RWPE1 (cell line): ENCODE measurements around the gene C5AR1.
"Not testable (repeated sequence)": the region's sequence is repeated elsewhere in the genome, so short reads cannot be mapped to it uniquely, and the experiment has no call there.

Source experiments
- CTCF ChIA-PET: fragments of 350-600 bp; sonication (Branson Sonifier 250); formaldehyde crosslinking; extraction: SDS; loops from one replicate; lab custom pipeline; 2021; lab: Yijun Ruan, JAX
- POLR2A ChIA-PET: fragments of 400-600 bp; formaldehyde crosslinking; extraction: SDS; loops from one replicate; lab custom pipeline; 2020; ENCODE audit warnings: antibody characterized with exemption; ENCODE audit not compliant: low non-redundant PET; lab: Yijun Ruan, JAX
- DNase-seq: peaks from one replicate; pipeline ENCODE4 v3.0.0; 2012; ENCODE audit warnings: low spot score
- H3K27ac ChIP-seq: fragments of 450-650 bp; 2 replicates; pipeline ENCODE4 v1.5.1; 2017
- TF ChIP-seq, protein P1 (sequence below): fragments of 450-650 bp; conservative IDR thresholded peaks from 2 replicates; pipeline ENCODE4 v1.5.1; 2017; ENCODE audit warnings: low read depth, mild to moderate bottlenecking

C5AR1 gene

DNA sequence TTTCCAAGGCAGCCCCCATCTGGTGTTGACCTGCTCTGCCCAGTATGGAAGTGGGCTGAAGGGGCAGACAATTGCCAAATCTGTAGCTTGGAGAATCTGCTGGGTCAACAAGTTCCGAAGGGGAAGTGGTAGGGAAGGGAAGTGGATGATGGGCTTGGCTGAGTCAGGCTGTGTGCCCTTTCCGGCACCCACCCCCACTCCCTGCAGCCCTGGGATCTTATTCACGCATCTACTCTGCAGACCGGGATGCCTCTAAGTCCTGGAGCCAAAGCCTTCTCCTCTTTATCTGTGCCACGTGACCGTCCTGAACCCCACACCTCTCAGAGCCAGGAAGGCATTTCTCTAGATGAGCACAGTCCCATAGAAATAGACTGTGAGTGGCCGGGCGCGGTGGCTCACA lies 14.8 kb downstream of the C5AR1 start:
- ChIA-PET POLR2A (interaction anchor here (0.7 kb wide), 1 partner anchor 211 kb away, joined by 3 read pairs; the partner anchor contains the start of gene ZC3H4), CTCF (no interaction called here)
- no peak overlapping the region for H3K27ac ChIP-seq
- TF ChIP-seq, protein P1, sequence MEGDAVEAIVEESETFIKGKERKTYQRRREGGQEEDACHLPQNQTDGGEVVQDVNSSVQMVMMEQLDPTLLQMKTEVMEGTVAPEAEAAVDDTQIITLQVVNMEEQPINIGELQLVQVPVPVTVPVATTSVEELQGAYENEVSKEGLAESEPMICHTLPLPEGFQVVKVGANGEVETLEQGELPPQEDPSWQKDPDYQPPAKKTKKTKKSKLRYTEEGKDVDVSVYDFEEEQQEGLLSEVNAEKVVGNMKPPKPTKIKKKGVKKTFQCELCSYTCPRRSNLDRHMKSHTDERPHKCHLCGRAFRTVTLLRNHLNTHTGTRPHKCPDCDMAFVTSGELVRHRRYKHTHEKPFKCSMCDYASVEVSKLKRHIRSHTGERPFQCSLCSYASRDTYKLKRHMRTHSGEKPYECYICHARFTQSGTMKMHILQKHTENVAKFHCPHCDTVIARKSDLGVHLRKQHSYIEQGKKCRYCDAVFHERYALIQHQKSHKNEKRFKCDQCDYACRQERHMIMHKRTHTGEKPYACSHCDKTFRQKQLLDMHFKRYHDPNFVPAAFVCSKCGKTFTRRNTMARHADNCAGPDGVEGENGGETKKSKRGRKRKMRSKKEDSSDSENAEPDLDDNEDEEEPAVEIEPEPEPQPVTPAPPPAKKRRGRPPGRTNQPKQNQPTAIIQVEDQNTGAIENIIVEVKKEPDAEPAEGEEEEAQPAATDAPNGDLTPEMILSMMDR = no peak
- DNase-seq = no peak

DNA sequence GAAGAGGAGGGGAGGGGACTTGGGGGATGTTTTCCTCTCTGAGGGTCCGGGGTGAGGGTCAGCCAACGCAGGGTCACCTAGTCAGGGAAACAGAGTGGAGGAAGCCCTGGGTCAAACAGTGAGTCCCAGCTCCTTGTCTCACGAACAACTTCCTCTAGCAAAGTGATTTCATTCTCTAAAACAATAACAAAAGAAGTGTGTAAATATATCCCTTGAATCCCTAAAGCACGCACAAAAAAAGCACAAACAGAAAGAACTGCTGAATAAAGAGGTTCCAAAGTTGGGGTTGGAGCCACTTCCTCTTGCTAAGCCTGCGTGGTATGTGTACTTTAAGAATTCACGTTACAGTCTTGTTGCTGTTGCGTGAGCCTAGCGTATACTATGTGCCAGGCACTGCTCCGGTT lies 20.8 kb downstream of the C5AR1 start:
- CTCF ChIA-PET = no interaction called here
- H3K27ac ChIP-seq = no peak overlapping the region
- POLR2A ChIA-PET = no interaction called here
- no peak for DNase-seq
- TF ChIP-seq, protein P1 = no peak

DNA sequence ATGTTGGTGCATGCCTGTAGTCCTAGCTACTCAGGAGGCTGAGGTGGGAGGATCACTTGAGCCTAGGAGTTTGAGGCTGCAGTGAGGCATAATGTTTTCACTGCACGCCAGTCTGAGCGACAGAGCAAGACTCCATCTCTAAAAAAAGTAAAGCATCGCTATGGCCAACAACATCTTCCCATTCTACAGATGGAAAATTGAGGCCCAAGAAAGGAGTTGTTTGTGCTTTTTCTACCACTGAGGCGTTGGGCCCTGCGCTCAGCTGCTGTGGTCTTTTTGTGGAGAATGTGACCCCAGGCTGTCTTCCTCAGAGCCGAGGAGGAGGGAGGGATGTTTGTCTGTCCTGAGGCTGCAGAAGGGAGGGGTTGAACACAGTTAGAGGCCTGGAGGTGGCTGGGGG lies 21.8 kb downstream of the C5AR1 start:
- no peak for DNase-seq
- H3K27ac ChIP-seq = peak overlapping the region; percentile 57
- CTCF ChIA-PET = no interaction called here
- TF ChIP-seq, protein P1 = no peak
- POLR2A ChIA-PET = no interaction called here

DNA sequence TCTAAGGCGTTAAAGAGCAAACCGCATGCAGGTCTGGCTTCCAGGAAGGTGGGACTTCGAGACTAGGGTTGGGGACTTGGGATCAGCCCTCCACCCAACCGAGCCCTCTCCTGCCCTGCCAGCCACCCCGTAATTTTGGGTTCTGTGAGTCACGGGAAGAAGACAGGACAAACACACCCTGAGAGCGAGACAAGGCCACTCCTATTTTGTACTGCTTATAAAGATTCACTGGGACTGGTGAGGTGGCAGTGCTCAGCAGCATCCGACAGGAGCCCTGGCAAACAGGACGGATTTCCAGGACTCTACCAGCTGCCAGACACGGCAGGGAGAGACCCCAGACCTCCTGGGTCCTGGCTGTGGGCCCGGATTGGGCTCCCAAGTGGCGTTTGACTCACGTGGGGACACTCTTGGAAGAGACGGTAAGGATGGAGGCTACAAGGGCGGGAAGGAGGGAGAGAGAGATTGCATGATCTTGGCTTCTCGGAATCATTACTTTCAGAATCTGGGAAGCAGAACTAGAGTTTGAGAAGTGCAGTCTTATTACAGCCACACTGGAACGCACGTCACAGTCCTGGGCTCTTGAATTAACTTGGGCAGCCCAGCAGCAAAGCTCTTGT lies 22.4 kb downstream of the C5AR1 start, which contains the start of gene C5AR2:
Gene C5AR2 (plus strand): TSS at position 245 of the 617 bp plus-strand sequence. CDS start 8,625 bp downstream, outside the sequence.
- no peak for DNase-seq
- TF ChIP-seq, protein P1 = no peak
- peak within 1 kb of the TSS; percentile 57 for H3K27ac ChIP-seq
- ChIA-PET POLR2A (no interaction called here), CTCF (no interaction called here)

DNA sequence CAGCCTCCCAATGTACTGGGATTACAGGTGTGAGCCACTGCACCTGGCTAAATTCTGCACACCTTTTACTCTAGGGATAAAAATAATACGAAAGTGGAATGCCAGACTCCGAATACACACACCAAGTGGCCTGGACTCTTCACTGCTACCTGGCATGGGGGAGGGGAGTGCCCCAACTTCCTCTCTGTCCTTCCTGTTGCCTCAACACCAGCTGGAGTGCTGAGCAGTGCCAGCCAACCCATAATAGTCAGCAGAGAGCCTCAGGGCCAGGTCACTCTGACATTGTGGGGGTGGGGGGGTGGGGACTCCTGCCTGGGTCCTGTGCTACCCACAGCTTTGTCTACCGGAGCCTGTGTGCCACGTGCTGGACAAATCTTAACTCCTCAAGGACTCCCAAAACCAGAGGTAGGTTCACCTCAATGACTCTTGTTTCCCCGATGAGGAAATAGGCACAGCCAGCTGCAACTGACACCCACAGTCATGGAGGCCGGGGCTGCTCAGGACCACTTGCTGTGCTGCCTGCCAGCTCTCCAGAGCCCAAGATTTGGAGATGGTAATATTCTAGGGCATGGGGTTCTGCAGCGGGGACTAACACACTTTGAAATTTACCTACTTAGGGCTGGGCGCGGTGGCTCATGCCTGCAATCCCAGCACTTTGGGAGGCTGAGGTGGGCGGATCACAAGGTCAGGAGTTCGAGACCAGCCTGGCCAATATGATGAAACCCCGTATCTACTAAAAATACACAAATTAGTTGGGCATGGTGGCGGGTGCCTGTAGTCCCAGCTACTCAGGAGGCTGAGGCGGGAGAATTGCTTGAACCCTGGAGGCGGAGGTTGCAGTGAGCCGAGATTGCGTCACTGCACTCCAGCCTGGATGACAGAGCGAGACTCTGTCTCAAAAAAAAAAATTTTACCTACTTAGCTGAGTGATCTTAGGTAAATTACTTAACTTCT lies 27.4 kb downstream of the C5AR1 start:
- H3K27ac ChIP-seq, DNase-seq, POLR2A ChIA-PET: not testable (repeated sequence)
- CTCF ChIA-PET = interaction anchor here (0.6 to 0.8 kb wide), 2 partner anchors 13 to 89 kb away, joined by 3 read pairs; partner anchors contain the start of gene DHX34

DNA sequence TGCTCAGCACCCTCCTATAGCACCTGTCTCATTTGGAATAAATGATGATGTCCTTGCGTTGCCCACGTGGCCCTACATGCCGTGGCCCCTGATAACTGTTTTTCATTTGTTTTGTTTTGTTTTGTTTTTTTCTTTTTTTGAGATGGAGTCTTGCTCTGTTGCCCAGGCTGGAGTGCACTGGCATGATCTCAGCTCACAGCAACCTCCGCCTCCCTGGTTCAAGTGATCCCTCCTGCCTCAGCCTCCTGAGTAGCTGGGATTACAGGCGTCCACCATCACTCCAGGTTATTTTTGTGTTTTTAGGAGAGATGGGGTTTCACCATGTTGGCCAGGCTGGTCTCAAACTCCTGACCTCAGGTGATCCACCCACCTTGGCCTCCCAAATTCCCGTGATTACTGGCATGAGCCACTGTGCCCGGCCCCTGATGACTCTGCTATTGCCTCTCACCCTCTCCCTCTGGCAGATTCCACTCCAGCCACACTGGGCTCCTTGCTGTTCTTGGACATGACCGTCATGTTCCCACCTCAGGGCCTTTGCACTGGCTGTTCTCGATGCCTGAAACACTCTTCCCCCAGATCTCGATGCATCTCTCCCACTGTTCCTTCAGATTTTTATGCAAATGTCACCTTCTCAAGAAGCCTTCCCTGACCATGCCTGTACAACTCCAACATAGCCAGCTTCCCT lies 29.7 kb downstream of the C5AR1 start:
- DNase-seq = no peak
- TF ChIP-seq, protein P1 = no peak
- ChIA-PET POLR2A (no interaction called here), CTCF (interaction anchor here (0.7 to 0.9 kb wide), 2 partner anchors 9 to 52 kb away, joined by 3 read pairs; no protein-coding TSS in a partner anchor)
- no peak overlapping the region for H3K27ac ChIP-seq
